DOHH2 (cell line): ENCODE measurements around the gene CPED1.
"Not testable (repeated sequence)": the region's sequence is repeated elsewhere in the genome, so short reads cannot be mapped to it uniquely, and the experiment has no call there.

Source experiments
- H3F3A ChIP-seq: fragments of 200-600 bp; sonication (generic), shearing (Covaris generic); 2 replicates; pipeline ENCODE4 v1.6.0; 2016; ENCODE audit warnings: antibody characterized with exemption, mild to moderate bottlenecking; ENCODE audit not compliant: control insufficient read depth, insufficient read depth
- H3K27ac ChIP-seq: fragments of 200-600 bp; sonication (generic); 2 replicates; pipeline ENCODE4 v1.5.1; 2014; ENCODE audit warnings: low read depth, mild to moderate bottlenecking, low read length, moderate library complexity
- H3K27me3 ChIP-seq: fragments of 200-600 bp; sonication (generic); 2 replicates; pipeline ENCODE4 v1.6.1; 2014; ENCODE audit warnings: mild to moderate bottlenecking, low read length, mixed read lengths; ENCODE audit not compliant: control insufficient read depth
- H3K36me3 ChIP-seq: fragments of 200-600 bp; sonication (generic); 2 replicates; pipeline ENCODE4 v1.6.1; 2014; ENCODE audit warnings: mild to moderate bottlenecking, low read length, moderate library complexity, mixed read lengths; ENCODE audit not compliant: control insufficient read depth
- H3K4me1 ChIP-seq: fragments of 200-600 bp; sonication (generic); 2 replicates; pipeline ENCODE4 v1.6.1; 2014; ENCODE audit warnings: mild to moderate bottlenecking, low read length, mixed read lengths; ENCODE audit not compliant: control insufficient read depth
- H3K4me2 ChIP-seq: fragments of 200-600 bp; sonication (generic); 2 replicates; pipeline ENCODE4 v1.6.0; 2014; ENCODE audit warnings: mild to moderate bottlenecking, low read length, moderate library complexity
- H3K4me3 ChIP-seq: fragments of 200-600 bp; sonication (generic); 2 replicates; pipeline ENCODE4 v1.5.1; 2014; ENCODE audit warnings: mild to moderate bottlenecking, low read length, mixed read lengths
- H3K79me2 ChIP-seq: fragments of 200-600 bp; sonication (generic); 2 replicates; pipeline ENCODE4 v1.6.1; 2014; ENCODE audit warnings: mild to moderate bottlenecking, low read length, mixed read lengths; ENCODE audit not compliant: control insufficient read depth
- H3K9me2 ChIP-seq: fragments of 200-600 bp; sonication (generic); replicated peaks from 2 replicates; pipeline ENCODE4 v1.6.1; 2014; ENCODE audit warnings: mild to moderate bottlenecking, low read length, mixed read lengths; ENCODE audit not compliant: control insufficient read depth
- H3K9me3 ChIP-seq: fragments of 200-600 bp; sonication (generic); 2 replicates; pipeline ENCODE4 v1.6.1; 2014; ENCODE audit warnings: antibody characterized with exemption, low read length, mixed read lengths; ENCODE audit not compliant: control insufficient read depth, insufficient read depth
- H4K20me1 ChIP-seq: fragments of 200-600 bp; sonication (generic); 2 replicates; pipeline ENCODE4 v1.6.0; 2014; ENCODE audit warnings: low read depth, mild to moderate bottlenecking, antibody characterized with exemption, low read length, moderate library complexity; ENCODE audit not compliant: control insufficient read depth, insufficient read depth
- EZH2phosphoT487 ChIP-seq: fragments of 200-600 bp; sonication (generic); IDR thresholded peaks from 2 replicates; pipeline ENCODE4 v1.6.1; 2017; ENCODE audit warnings: borderline replicate concordance, mild to moderate bottlenecking, antibody characterized with exemption, low read length, moderate library complexity, mixed read lengths
- TF ChIP-seq, protein P1 (sequence below): fragments of 200-600 bp; sonication (generic); IDR thresholded peaks from one replicate; pipeline ENCODE4 v1.5.1; 2014; ENCODE audit warnings: antibody characterized with exemption, mild to moderate bottlenecking, low read depth, low read length; ENCODE audit not compliant: poor library complexity, severe bottlenecking

The CPED1 gene

DNA sequence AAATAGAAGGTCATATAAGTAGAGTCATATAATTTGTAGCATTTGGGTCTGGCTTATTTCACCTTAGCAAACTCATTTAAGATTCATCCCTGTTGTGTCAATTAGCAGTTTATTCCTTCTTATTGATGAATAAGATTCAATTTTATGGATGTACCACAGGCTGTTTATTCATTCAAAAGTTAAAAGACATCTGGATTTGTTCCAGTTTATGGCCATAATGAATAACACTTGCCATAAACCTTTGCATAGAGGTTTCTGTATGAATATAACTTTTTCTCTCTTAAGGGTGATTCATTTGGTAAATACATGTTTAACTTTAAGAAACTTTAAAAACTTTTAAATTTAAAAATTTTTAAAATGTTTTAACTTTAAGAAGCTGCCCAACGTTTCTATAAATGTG lies 66.4 kb downstream of the CPED1 start:
- no peaks in the 10 kb centered on the region for H4K20me1 ChIP-seq
- no peaks in the 10 kb centered on the region for H3K9me3 ChIP-seq
- TF ChIP-seq EZH2phosphoT487 = no peak
- no peak overlapping the region for H3K27ac ChIP-seq
- no peaks in the 10 kb centered on the region for H3K27me3 ChIP-seq
- no peak overlapping the region for H3K4me3 ChIP-seq
- H3K36me3 ChIP-seq = no peaks in the 10 kb centered on the region
- no peaks in the 10 kb centered on the region for H3K79me2 ChIP-seq
- peaks cover 27% of the 10 kb centered on the region for H3K4me1 ChIP-seq
- no peaks in the 10 kb centered on the region for H3F3A ChIP-seq
- peak overlapping the region; percentile 25 for H3K4me2 ChIP-seq
- H3K9me2 ChIP-seq = no peaks in the 10 kb centered on the region

DNA sequence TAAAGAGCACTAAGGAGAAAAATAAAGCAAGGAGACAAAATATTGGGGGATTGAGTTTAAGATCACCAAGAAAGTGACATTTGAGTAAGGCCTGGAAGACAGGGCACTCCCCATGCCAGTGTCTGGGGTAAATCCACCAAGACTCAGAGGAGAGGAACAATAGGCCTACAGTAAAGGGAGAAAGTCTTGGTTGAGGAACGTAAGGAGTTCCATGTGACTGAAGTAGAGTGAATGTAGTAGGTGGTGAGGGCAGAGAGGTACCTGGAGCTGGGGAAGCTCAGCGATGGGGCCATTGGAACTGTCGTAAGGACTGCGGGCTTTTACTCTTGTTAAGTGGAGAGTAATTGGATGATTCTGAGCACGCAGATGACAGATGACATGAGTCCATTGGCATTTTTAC lies 69.4 kb downstream of the CPED1 start:
- no peak overlapping the region for H3K4me3 ChIP-seq
- no peaks in the 10 kb centered on the region for H3K79me2 ChIP-seq
- H3K4me2 ChIP-seq = no peak overlapping the region
- H3K36me3 ChIP-seq = no peaks in the 10 kb centered on the region
- TF ChIP-seq, protein P1, sequence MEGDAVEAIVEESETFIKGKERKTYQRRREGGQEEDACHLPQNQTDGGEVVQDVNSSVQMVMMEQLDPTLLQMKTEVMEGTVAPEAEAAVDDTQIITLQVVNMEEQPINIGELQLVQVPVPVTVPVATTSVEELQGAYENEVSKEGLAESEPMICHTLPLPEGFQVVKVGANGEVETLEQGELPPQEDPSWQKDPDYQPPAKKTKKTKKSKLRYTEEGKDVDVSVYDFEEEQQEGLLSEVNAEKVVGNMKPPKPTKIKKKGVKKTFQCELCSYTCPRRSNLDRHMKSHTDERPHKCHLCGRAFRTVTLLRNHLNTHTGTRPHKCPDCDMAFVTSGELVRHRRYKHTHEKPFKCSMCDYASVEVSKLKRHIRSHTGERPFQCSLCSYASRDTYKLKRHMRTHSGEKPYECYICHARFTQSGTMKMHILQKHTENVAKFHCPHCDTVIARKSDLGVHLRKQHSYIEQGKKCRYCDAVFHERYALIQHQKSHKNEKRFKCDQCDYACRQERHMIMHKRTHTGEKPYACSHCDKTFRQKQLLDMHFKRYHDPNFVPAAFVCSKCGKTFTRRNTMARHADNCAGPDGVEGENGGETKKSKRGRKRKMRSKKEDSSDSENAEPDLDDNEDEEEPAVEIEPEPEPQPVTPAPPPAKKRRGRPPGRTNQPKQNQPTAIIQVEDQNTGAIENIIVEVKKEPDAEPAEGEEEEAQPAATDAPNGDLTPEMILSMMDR = no peak
- TF ChIP-seq EZH2phosphoT487 = no peak
- H3K27ac ChIP-seq = no peak overlapping the region
- no peaks in the 10 kb centered on the region for H3K9me2 ChIP-seq
- peaks cover 27% of the 10 kb centered on the region for H3K4me1 ChIP-seq
- H4K20me1 ChIP-seq = no peaks in the 10 kb centered on the region
- H3F3A ChIP-seq = no peaks in the 10 kb centered on the region
- no peaks in the 10 kb centered on the region for H3K27me3 ChIP-seq
- no peaks in the 10 kb centered on the region for H3K9me3 ChIP-seq

DNA sequence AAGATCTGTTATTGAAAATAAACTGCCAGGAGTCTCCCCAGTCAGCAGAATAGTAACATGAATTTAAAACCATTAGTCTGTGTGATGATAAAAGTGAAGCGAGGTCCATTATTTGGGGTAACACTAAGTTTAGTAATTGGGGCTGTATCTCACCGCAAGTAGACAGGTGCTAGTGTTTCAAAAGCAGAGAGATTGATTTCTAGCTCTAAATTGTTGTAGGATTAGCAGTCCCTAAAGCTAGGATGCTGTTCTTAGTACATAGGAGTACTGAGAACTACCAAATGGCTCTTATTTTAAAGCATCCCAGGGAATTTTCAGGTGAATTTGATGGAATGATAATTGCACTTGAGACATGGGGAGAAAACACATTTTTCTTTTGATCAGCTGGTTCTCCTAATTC lies 70.5 kb downstream of the CPED1 start:
- H3K4me3 ChIP-seq = no peak overlapping the region
- no peak overlapping the region for H3K27ac ChIP-seq
- no peak overlapping the region for H3K4me2 ChIP-seq
- no peaks in the 10 kb centered on the region for H3F3A ChIP-seq
- TF ChIP-seq EZH2phosphoT487 = no peak
- TF ChIP-seq, protein P1 = no peak
- H3K4me1 ChIP-seq = peaks cover 27% of the 10 kb centered on the region
- H3K36me3 ChIP-seq = no peaks in the 10 kb centered on the region
- no peaks in the 10 kb centered on the region for H3K9me2 ChIP-seq
- H4K20me1 ChIP-seq = no peaks in the 10 kb centered on the region
- no peaks in the 10 kb centered on the region for H3K9me3 ChIP-seq
- no peaks in the 10 kb centered on the region for H3K79me2 ChIP-seq
- H3K27me3 ChIP-seq = peaks cover 1% of the 10 kb centered on the region; the same call in 1 of the 2 replicates

GRCh38 chr7:121059979-121060509 lies 71.5 kb downstream of the CPED1 start:
- not testable (repeated sequence) for H3K4me3 ChIP-seq, H3K9me3 ChIP-seq, H3F3A ChIP-seq, H4K20me1 ChIP-seq, H3K36me3 ChIP-seq, H3K79me2 ChIP-seq, H3K27me3 ChIP-seq, H3K27ac ChIP-seq, H3K9me2 ChIP-seq, H3K4me2 ChIP-seq
- H3K4me1 ChIP-seq = peaks cover 16% of the 10 kb centered on the region
